ENCODE data around the gene OBSCN.
A peak's percentile ranks its signal among the peaks of the same experiment; 100 is the strongest.

OBSCN gene

GRCh38 chr1:228270032-228270431 is 62.2 kb downstream of the OBSCN start:
- Histone ChIP-seq H3K27me3 (ENCODE audit: control insufficient read depth, insufficient read depth, low read length) (peaks cover under 1% of the 10 kb centered on the region), H3K4me3 (ENCODE audit: low read length) (no peak overlapping the region), H3K36me3 (ENCODE audit: control insufficient read depth, insufficient read depth, low read length) (no peaks in the 10 kb centered on the region), H3K9me3 (ENCODE audit: control insufficient read depth, low read length) (no peaks in the 10 kb centered on the region), H3K9ac (ENCODE audit: low read length) (no peak overlapping the region), H3K4me1 (ENCODE audit: control insufficient read depth, insufficient read depth, low read length) (no peaks in the 10 kb centered on the region)

DNA sequence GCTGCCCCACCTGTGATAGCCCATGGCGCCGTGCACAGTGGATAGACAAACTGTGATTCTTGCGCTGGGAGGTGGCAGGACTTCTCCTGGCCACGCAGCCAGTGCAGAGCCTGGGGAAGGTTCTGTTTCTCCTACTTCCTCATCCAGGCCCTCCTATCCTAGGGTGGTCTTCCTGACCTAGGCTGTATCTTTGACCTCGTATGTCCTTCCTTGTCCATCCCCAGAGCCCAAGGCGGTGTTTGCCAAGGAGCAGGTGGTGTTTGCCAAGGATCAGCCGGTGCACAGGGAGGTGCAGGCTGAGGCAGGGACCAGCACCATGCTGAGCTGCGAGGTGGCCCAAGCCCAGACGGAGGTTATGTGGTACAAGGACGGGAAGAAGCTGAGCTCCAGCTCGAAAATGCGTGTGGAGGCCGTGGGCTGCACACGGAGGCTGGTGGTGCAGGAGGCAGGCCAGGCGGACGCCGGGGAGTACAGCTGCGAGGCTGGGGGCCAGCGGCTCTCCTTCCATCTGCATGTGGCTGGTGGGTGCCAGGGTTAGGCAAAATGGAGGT is 63.9 kb downstream of the OBSCN start:
- Histone ChIP-seq H3K4me1 (ENCODE audit: control insufficient read depth, insufficient read depth, low read length) (peaks cover 5% of the 10 kb centered on the region), H3K36me3 (ENCODE audit: control insufficient read depth, insufficient read depth, low read length) (no peaks in the 10 kb centered on the region)

GRCh38 chr1:228272331-228272791 is 64.5 kb downstream of the OBSCN start:
- Histone ChIP-seq H3K4me1 (ENCODE audit: control insufficient read depth, insufficient read depth, low read length) (peaks cover 5% of the 10 kb centered on the region), H3K4me3 (ENCODE audit: low read length) (no peak overlapping the region), H3K9ac (ENCODE audit: low read length) (no peak overlapping the region), H3K9me3 (ENCODE audit: control insufficient read depth, low read length) (no peaks in the 10 kb centered on the region), H3K27me3 (ENCODE audit: control insufficient read depth, insufficient read depth, low read length) (peaks cover 10% of the 10 kb centered on the region), H3K36me3 (ENCODE audit: control insufficient read depth, insufficient read depth, low read length) (no peaks in the 10 kb centered on the region)

More for the DNA sequence above, 63.9 kb downstream of the OBSCN start:
- H3K4me3 ChIP-seq (ENCODE audit: low read length) = no peak overlapping the region
- no peak overlapping the region for H3K9ac ChIP-seq (ENCODE audit: low read length)
- H3K9me3 ChIP-seq (ENCODE audit: control insufficient read depth, low read length) = no peaks in the 10 kb centered on the region
- H3K27me3 ChIP-seq (ENCODE audit: control insufficient read depth, insufficient read depth, low read length) = peaks cover 10% of the 10 kb centered on the region

DNA sequence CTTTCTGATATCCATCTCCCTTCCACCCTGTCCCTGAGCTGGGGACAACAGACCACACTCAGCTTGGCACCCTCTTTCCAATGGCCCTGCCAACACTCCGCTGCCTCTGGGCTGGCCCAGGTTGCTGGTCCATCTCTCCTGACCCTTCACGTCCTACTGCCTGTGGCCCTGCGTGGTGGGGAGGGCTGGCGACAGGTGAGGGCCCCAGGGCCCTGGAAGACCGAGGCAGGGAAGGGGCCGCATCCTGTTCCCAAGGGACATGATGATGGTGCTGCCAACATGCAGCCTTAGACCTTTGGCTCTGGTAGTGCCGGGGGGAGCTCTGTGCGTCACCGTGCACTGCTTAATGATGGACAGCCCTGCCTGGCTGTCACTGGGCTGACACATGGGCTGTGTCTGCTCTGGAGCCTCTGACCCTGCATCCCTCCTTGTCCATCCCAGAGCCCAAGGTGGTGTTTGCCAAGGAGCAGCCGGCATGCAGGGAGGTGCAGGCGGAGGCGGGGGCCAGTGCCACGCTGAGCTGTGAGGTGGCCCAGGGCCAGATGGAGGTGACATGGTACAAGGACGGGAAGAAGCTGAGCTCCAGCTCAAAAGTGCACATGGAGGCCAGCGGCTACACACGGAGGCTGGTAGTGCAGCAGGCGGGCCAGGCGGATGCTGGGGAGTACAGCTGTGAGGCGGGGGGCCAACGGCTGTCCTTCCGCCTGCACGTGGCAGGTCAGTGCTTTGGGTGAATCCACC is 65.2 kb downstream of the OBSCN start:
- H3K4me1 ChIP-seq (ENCODE audit: control insufficient read depth, insufficient read depth, low read length) = peaks cover 5% of the 10 kb centered on the region

GRCh38 chr1:228273720-228274451 is 66.0 kb downstream of the OBSCN start:
- H3K9me3 ChIP-seq (ENCODE audit: control insufficient read depth, low read length) = no peaks in the 10 kb centered on the region
- no peak overlapping the region for H3K9ac ChIP-seq (ENCODE audit: low read length)
- H3K36me3 ChIP-seq (ENCODE audit: control insufficient read depth, insufficient read depth, low read length) = no peaks in the 10 kb centered on the region
- H3K4me1 ChIP-seq (ENCODE audit: control insufficient read depth, insufficient read depth, low read length) = peaks cover 5% of the 10 kb centered on the region
- H3K4me3 ChIP-seq (ENCODE audit: low read length) = no peak overlapping the region
- H3K27me3 ChIP-seq (ENCODE audit: control insufficient read depth, insufficient read depth, low read length) = peaks cover 10% of the 10 kb centered on the region

More for the DNA sequence above, 65.2 kb downstream of the OBSCN start:
- Histone ChIP-seq H3K36me3 (ENCODE audit: control insufficient read depth, insufficient read depth, low read length) (no peaks in the 10 kb centered on the region), H3K27me3 (ENCODE audit: control insufficient read depth, insufficient read depth, low read length) (peaks cover 10% of the 10 kb centered on the region), H3K9me3 (ENCODE audit: control insufficient read depth, low read length) (no peaks in the 10 kb centered on the region), H3K9ac (ENCODE audit: low read length) (no peak overlapping the region), H3K4me3 (ENCODE audit: low read length) (no peak overlapping the region)

DNA sequence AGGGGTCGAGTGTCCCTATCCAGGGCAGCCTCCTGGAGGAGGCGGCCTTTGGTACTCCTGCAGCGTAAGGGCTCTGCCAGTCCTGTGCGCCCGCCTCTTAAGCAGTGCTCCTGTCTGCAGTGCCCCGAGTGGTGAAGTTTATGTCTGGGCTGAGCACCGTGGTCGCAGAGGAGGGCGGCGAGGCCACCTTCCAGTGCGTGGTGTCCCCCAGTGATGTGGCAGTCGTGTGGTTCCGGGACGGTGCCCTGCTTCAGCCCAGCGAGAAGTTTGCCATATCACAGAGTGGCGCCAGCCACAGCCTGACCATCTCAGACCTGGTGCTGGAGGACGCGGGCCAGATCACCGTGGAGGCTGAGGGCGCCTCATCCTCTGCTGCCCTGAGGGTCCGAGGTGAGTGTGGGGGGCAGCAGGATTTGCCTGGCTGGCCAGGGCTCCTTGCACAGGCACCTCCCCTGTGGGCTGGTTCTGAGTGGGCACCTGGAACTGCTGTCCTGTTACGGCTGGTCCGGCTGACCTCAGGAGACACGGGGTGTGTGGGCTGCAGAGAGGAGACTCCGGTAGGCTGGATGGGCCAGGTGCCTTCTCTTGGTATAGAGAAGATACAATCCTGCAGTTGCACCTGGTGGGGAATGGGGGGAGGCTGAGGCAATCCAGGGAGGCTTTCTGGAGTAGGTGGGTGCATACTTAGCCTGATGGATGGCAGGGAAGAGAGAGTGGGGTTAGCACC is 66.8 kb downstream of the OBSCN start:
- H3K9ac ChIP-seq (ENCODE audit: low read length) = no peak overlapping the region
- no peak overlapping the region for H3K4me3 ChIP-seq (ENCODE audit: low read length)
- H3K36me3 ChIP-seq (ENCODE audit: control insufficient read depth, insufficient read depth, low read length) = no peaks in the 10 kb centered on the region
- H3K27me3 ChIP-seq (ENCODE audit: control insufficient read depth, insufficient read depth, low read length) = peaks cover 10% of the 10 kb centered on the region
- peaks cover 5% of the 10 kb centered on the region for H3K4me1 ChIP-seq (ENCODE audit: control insufficient read depth, insufficient read depth, low read length)
- no peaks in the 10 kb centered on the region for H3K9me3 ChIP-seq (ENCODE audit: control insufficient read depth, low read length)

DNA sequence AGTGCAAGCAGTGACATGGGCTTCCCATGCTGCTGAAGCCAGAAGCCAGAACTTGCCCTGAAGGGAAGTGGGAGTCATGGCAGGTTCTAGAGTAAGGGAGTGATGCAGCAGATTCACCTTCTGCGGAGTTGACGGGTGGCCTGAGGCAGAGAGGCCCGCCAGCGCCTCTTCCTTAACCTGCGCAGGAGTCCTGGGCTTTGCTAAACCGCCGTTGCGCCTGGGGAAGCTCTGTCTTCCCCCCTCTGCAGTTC is 67.3 kb downstream of the OBSCN start:
- H3K36me3 ChIP-seq (ENCODE audit: control insufficient read depth, insufficient read depth, low read length) = no peaks in the 10 kb centered on the region
- H3K27me3 ChIP-seq (ENCODE audit: control insufficient read depth, insufficient read depth, low read length) = peaks cover 10% of the 10 kb centered on the region
- H3K4me1 ChIP-seq (ENCODE audit: control insufficient read depth, insufficient read depth, low read length) = peaks cover 5% of the 10 kb centered on the region
- no peaks in the 10 kb centered on the region for H3K9me3 ChIP-seq (ENCODE audit: control insufficient read depth, low read length)
- no peak overlapping the region for H3K9ac ChIP-seq (ENCODE audit: low read length)
- peak overlapping the region; percentile 31 for H3K4me3 ChIP-seq (ENCODE audit: low read length)

- peak overlapping the region; percentile 31 for H3K4me3 ChIP-seq (ENCODE audit: low read length)
- no peaks in the 10 kb centered on the region for H3K9me3 ChIP-seq (ENCODE audit: control insufficient read depth, low read length)
- H3K36me3 ChIP-seq (ENCODE audit: control insufficient read depth, insufficient read depth, low read length) = no peaks in the 10 kb centered on the region
- H3K9ac ChIP-seq (ENCODE audit: low read length) = peak overlapping the region; percentile 47
- peaks cover 5% of the 10 kb centered on the region for H3K4me1 ChIP-seq (ENCODE audit: control insufficient read depth, insufficient read depth, low read length)
- peaks cover 10% of the 10 kb centered on the region for H3K27me3 ChIP-seq (ENCODE audit: control insufficient read depth, insufficient read depth, low read length)
Observed at GRCh38 chr1:228275430-228276173, 67.8 kb downstream of the OBSCN start.

GRCh38 chr1:228276174-228276831 is 68.5 kb downstream of the OBSCN start:
- peak overlapping the region; percentile 47 for H3K9ac ChIP-seq (ENCODE audit: low read length)
- H3K27me3 ChIP-seq (ENCODE audit: control insufficient read depth, insufficient read depth, low read length) = peaks cover 10% of the 10 kb centered on the region
- no peak overlapping the region for H3K4me3 ChIP-seq (ENCODE audit: low read length)
- H3K9me3 ChIP-seq (ENCODE audit: control insufficient read depth, low read length) = no peaks in the 10 kb centered on the region
- H3K4me1 ChIP-seq (ENCODE audit: control insufficient read depth, insufficient read depth, low read length) = peaks cover 5% of the 10 kb centered on the region
- no peaks in the 10 kb centered on the region for H3K36me3 ChIP-seq (ENCODE audit: control insufficient read depth, insufficient read depth, low read length)

DNA sequence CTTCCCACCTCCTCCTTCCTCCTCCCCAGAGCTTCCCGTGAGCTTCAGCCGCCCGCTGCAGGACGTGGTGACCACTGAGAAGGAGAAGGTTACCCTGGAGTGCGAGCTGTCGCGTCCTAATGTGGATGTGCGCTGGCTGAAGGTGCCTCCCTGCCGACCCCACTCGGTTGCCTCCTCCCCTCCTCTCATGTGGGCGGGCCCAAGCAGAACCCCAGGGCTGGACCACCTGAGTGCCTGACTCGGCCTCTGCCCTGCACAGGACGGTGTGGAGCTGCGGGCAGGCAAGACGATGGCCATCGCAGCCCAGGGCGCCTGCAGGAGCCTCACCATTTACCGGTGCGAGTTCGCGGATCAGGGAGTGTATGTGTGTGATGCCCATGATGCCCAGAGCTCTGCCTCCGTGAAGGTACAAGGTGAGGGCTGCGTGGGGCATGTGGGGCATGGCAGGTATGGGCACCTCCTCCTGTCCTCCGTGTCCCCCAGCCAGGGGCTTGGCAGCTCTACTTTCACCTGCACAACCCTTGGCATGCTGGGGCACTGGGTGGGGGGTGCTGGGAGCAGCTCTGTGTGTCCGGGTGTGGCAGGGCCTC is 69.2 kb downstream of the OBSCN start:
- H3K4me1 ChIP-seq (ENCODE audit: control insufficient read depth, insufficient read depth, low read length) = peaks cover 5% of the 10 kb centered on the region
- H3K9me3 ChIP-seq (ENCODE audit: control insufficient read depth, low read length) = no peaks in the 10 kb centered on the region
- no peak overlapping the region for H3K4me3 ChIP-seq (ENCODE audit: low read length)
- peaks cover 10% of the 10 kb centered on the region for H3K27me3 ChIP-seq (ENCODE audit: control insufficient read depth, insufficient read depth, low read length)
- no peaks in the 10 kb centered on the region for H3K36me3 ChIP-seq (ENCODE audit: control insufficient read depth, insufficient read depth, low read length)
- no peak overlapping the region for H3K9ac ChIP-seq (ENCODE audit: low read length)
